Osteocyte (in vitro differentiated cells): Measurements from ENCODE around the gene MARK4. TPM values are rescaled to one million over a fixed set of nuclear protein-coding genes. Genes with fewer than 3 reads are reported as not detected.

ENCODE experiments used
- DNase-seq: peaks from one replicate; pipeline ENCODE4 v3.0.0; 2021; ENCODE audit warnings: mixed read lengths; ENCODE audit not compliant: unreplicated experiment; ENCODE audit errors: extremely low spot score
- H3K27ac Mint-ChIP-seq: one replicate; pipeline ENCODE4 v1.8.0; 2021; ENCODE audit warnings: mild to moderate bottlenecking, mixed read lengths; ENCODE audit not compliant: unreplicated experiment
- H3K27me3 Mint-ChIP-seq: one replicate; pipeline ENCODE4 v1.8.0; 2021; ENCODE audit warnings: mixed read lengths; ENCODE audit not compliant: unreplicated experiment
- H3K36me3 Mint-ChIP-seq: one replicate; pipeline ENCODE4 v1.8.0; 2021; ENCODE audit warnings: mixed read lengths; ENCODE audit not compliant: unreplicated experiment
- H3K4me1 Mint-ChIP-seq: one replicate; pipeline ENCODE4 v1.8.0; 2021; ENCODE audit warnings: mixed read lengths; ENCODE audit not compliant: unreplicated experiment
- H3K4me3 Mint-ChIP-seq: one replicate; pipeline ENCODE4 v1.8.0; 2021; ENCODE audit warnings: mild to moderate bottlenecking, moderate library complexity, mixed read lengths; ENCODE audit not compliant: unreplicated experiment
- H3K9me3 Mint-ChIP-seq: one replicate; pipeline ENCODE4 v1.8.0; 2021; ENCODE audit warnings: mixed read lengths; ENCODE audit not compliant: unreplicated experiment
- CTCF ChIP-seq: fragments of 200-600 bp; sonication (generic); IDR thresholded peaks from 2 replicates; pipeline ENCODE4 v1.5.0; 2021; ENCODE audit warnings: antibody characterized with exemption, mild to moderate bottlenecking, moderate library complexity
- total RNA-seq: library from RNA; stranded (reverse); gene quantifications from 2 replicates; pipeline ENCODE4 v1.2.1, GENCODE V29; 2021

The MARK4 gene
- total RNA-seq, 1 donor from 2014 or later: 61.2 TPM

GRCh38 chr19:45298264-45298663, 47.2 kb downstream of the MARK4 start:
- DNase-seq: no peak
- H3K9me3 Mint-ChIP-seq: no peaks in the 10 kb centered on the region
- no peak overlapping the region for H3K27ac Mint-ChIP-seq
- H3K36me3 Mint-ChIP-seq: peaks cover 42% of the 10 kb centered on the region
- H3K4me3 Mint-ChIP-seq: no peak overlapping the region
- H3K4me1 Mint-ChIP-seq: no peaks in the 10 kb centered on the region
- no peak for TF ChIP-seq CTCF
- H3K27me3 Mint-ChIP-seq: no peaks in the 10 kb centered on the region

- Mint-ChIP-seq H3K27me3 (no peaks in the 10 kb centered on the region), H3K4me3 (no peak overlapping the region), H3K9me3 (no peaks in the 10 kb centered on the region), H3K4me1 (no peaks in the 10 kb centered on the region), H3K36me3 (peaks cover 34% of the 10 kb centered on the region), H3K27ac (no peak overlapping the region)
- no peak for DNase-seq
- TF ChIP-seq CTCF: no peak
These were observed 48.6 kb downstream of the MARK4 start for GRCh38 chr19:45299719-45300118.

- TF ChIP-seq CTCF: no peak
- Mint-ChIP-seq H3K9me3 (no peaks in the 10 kb centered on the region), H3K4me3 (no peak overlapping the region), H3K36me3 (peaks cover 23% of the 10 kb centered on the region), H3K27ac (no peak overlapping the region), H3K27me3 (no peaks in the 10 kb centered on the region), H3K4me1 (no peaks in the 10 kb centered on the region)
- no peak for DNase-seq
These were observed 51.3 kb downstream of the MARK4 start for GRCh38 chr19:45302416-45302815.

- Mint-ChIP-seq H3K27me3 (no peaks in the 10 kb centered on the region), H3K4me1 (no peaks in the 10 kb centered on the region), H3K9me3 (no peaks in the 10 kb centered on the region), H3K36me3 (peaks cover 23% of the 10 kb centered on the region), H3K4me3 (no peak overlapping the region), H3K27ac (no peak overlapping the region)
- TF ChIP-seq CTCF: no peak
- no peak for DNase-seq
These were observed 52.4 kb downstream of the MARK4 start for GRCh38 chr19:45303269-45304060.

- Mint-ChIP-seq H3K27ac (no peak overlapping the region), H3K27me3 (no peaks in the 10 kb centered on the region), H3K9me3 (no peaks in the 10 kb centered on the region), H3K36me3 (peaks cover 19% of the 10 kb centered on the region), H3K4me1 (no peaks in the 10 kb centered on the region), H3K4me3 (no peak overlapping the region)
- no peak for DNase-seq
- no peak for TF ChIP-seq CTCF
These were observed 53.3 kb downstream of the MARK4 start for GRCh38 chr19:45304141-45304926.
